HG02763 (cell line): Measurements from ENCODE around the gene A3GALT2.

Experiments
- ATAC-seq: cut with Tn5 transposase; IDR thresholded peaks from one replicate; pipeline ENCODE4 v1.9.1; 2021; ENCODE audit warnings: mild to moderate bottlenecking, moderate library complexity; ENCODE audit not compliant: unreplicated experiment

Gene A3GALT2

GRCh38 chr1:33332881-33333280, 12.0 kb upstream of the A3GALT2 start:
- no peak for ATAC-seq

- no peak for ATAC-seq
Observed at GRCh38 chr1:33332357-33332789, 11.5 kb upstream of the A3GALT2 start.

GRCh38 chr1:33331444-33332356, 10.8 kb upstream of the A3GALT2 start:
- ATAC-seq: no peak

- no peak for ATAC-seq
Observed at GRCh38 chr1:33330906-33331305, 10.0 kb upstream of the A3GALT2 start.

- no peak for ATAC-seq
Observed at GRCh38 chr1:33330361-33330890, 9.5 kb upstream of the A3GALT2 start.

GRCh38 chr1:33329600-33330305, 8.9 kb upstream of the A3GALT2 start:
- ATAC-seq: no peak

GRCh38 chr1:33328817-33329216, 7.9 kb upstream of the A3GALT2 start:
- no peak for ATAC-seq

- no peak for ATAC-seq
Observed at GRCh38 chr1:33327587-33328325, 6.9 kb upstream of the A3GALT2 start.

- no peak for ATAC-seq
Observed at GRCh38 chr1:33326785-33327184, 5.9 kb upstream of the A3GALT2 start.

GRCh38 chr1:33324677-33325575, 4.0 kb upstream of the A3GALT2 start:
- no peak for ATAC-seq

GRCh38 chr1:33323663-33324477, 3.0 kb upstream of the A3GALT2 start:
- ATAC-seq: no peak

- ATAC-seq: no peak
Observed at GRCh38 chr1:33322870-33323585, 2.1 kb upstream of the A3GALT2 start.

- no peak for ATAC-seq
Observed at GRCh38 chr1:33322109-33322508, 1.2 kb upstream of the A3GALT2 start.

GRCh38 chr1:33321178-33321577, 280 bp upstream of the A3GALT2 start:
- ATAC-seq: no peak

- no peak for ATAC-seq
Observed at GRCh38 chr1:33319949-33320618, 814 bp downstream of the A3GALT2 start.

GRCh38 chr1:33319186-33319948, 1.5 kb downstream of the A3GALT2 start:
- no peak for ATAC-seq

- ATAC-seq: no peak
Observed at GRCh38 chr1:33317946-33318345, 3.0 kb downstream of the A3GALT2 start.
